Body of pancreas (tissue), 4 donors: ENCODE data around the gene HMX1. TPM values are rescaled to one million over a fixed set of nuclear protein-coding genes. Genes with fewer than 3 reads are reported as not detected.

Experiments used
- ATAC-seq: fragments of 150-250 bp; one replicate; pipeline ENCODE4 v1.9.1; 2016
- DNase-seq, 4 donors: peaks; one replicate each; pipeline ENCODE4 v3.0.0-alpha.2; 2019
- H3K27ac ChIP-seq, 4 donors: fragments of 200-600 bp; sonication (generic); 1 replicate in 3 of 4; 2 replicates in 1 of 4; pipeline versions ENCODE4 v1.5.1 to v1.6.1; 2016 to 2019; ENCODE audit warnings: mild to moderate bottlenecking in 1 of 4, mixed read lengths in 1 of 4, moderate library complexity in 1 of 4
- H3K27me3 ChIP-seq, 2 donors: fragments of 200-600 bp; sonication (generic); one replicate each; pipeline ENCODE4 v1.6.0; 2016; ENCODE audit warnings: mild to moderate bottlenecking in 1 of 2
- H3K36me3 ChIP-seq, 2 donors: fragments of 200-600 bp; sonication (generic); replicated peaks in 1 of 2; 2 replicates each; pipeline ENCODE4 v1.5.1; 2016; ENCODE audit warnings: low read depth in 2 of 2; ENCODE audit not compliant: insufficient read depth in 1 of 2
- H3K4me1 ChIP-seq: fragments of 200-600 bp; sonication (generic); one replicate; pipeline ENCODE4 v1.6.0; 2016
- H3K4me3 ChIP-seq, 2 donors: fragments of 200-600 bp; sonication (generic); 1 replicate in 1 of 2; 2 replicates in 1 of 2; pipeline ENCODE4 v1.5.1; 2016 to 2019
- H3K9me3 ChIP-seq, 3 donors: fragments of 200-600 bp; sonication (generic); 1 replicate in 2 of 3; 2 replicates in 1 of 3; pipeline ENCODE4 v1.5.1; 2016
- CTCF ChIP-seq, 7 experiments: fragments of 450-650 bp in 4 of 7; fragments of 200-600 bp in 3 of 7; sonication (generic) in 3 of 7; IDR thresholded peaks; one replicate each; pipeline ENCODE4 v1.5.1; 2016 to 2019; ENCODE audit warnings: antibody characterized with exemption in 7 of 7
- POLR2A ChIP-seq, 3 donors: fragments of 450-650 bp; IDR thresholded peaks; one replicate each; pipeline ENCODE4 v1.6.1; 2016; ENCODE audit warnings: antibody characterized with exemption in 3 of 3, mild to moderate bottlenecking in 2 of 3
- WGBS, 2 donors: methylation state at CpG; one replicate each; pipeline ENCODE4 v1.1.5; 2017; 5-methylcytosine and 5-hydroxymethylcytosine counted together
- intact Hi-C: fragments of 100-400 bp; cut with DNase I; formaldehyde crosslinking; loops from one replicate; pipeline ENCODE4 v1.15.1; 2023
- total RNA-seq, 2 donors: library from RNA; depleted of rRNA; stranded (reverse); fragments of >200 nt; gene quantifications; one replicate each; pipeline ENCODE4 v1.1.0, GENCODE V29; 2016

HMX1 gene
- total RNA-seq, 2 donors from 2014 or later: not detected

DNA sequence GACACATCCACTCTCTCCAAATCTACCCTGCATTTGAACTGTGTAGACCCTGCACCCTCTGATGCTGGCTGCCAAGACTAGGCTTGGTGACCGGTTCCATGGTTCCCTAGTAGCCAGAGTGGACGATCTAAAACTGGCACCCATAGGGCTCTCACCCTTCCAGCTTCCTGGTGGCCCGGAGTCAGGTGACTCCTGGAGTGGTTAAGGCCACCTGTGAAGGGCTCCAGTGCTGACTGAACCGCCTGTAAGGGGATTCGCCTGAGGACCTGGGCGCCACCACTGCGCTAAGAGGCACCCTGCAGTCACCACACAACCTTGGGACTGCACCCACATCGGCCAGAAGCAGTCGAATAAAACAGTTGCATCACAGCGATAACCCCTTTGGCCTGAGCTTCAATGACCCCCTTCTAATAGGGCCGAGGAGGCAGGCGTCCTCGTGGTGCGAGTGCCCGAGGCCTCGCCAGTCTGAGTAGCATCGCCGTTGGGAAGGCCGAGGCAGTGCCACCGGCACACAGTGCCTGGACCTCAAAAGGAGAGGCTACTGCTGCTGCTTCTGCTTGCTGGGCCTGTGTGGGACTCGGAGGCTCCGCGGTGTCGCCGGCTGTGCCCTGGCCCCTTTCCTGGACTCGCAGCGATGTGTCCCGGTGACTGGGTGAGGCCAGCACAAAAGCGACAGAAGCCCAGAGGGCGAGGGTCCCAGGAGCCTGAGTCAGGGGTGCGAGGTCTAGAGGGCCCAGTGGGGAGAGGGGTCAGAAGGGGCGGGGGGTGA, 6.5 kb downstream of the HMX1 start:
- 11 to 16% methylated on average over 5 to 32 of the region's 32 CpGs for WGBS, 2 donors
- intact Hi-C loops: no loop called here
- peaks cover 0 to 30% of the 10 kb centered on the region in 2 donors for H3K27me3 ChIP-seq

DNA sequence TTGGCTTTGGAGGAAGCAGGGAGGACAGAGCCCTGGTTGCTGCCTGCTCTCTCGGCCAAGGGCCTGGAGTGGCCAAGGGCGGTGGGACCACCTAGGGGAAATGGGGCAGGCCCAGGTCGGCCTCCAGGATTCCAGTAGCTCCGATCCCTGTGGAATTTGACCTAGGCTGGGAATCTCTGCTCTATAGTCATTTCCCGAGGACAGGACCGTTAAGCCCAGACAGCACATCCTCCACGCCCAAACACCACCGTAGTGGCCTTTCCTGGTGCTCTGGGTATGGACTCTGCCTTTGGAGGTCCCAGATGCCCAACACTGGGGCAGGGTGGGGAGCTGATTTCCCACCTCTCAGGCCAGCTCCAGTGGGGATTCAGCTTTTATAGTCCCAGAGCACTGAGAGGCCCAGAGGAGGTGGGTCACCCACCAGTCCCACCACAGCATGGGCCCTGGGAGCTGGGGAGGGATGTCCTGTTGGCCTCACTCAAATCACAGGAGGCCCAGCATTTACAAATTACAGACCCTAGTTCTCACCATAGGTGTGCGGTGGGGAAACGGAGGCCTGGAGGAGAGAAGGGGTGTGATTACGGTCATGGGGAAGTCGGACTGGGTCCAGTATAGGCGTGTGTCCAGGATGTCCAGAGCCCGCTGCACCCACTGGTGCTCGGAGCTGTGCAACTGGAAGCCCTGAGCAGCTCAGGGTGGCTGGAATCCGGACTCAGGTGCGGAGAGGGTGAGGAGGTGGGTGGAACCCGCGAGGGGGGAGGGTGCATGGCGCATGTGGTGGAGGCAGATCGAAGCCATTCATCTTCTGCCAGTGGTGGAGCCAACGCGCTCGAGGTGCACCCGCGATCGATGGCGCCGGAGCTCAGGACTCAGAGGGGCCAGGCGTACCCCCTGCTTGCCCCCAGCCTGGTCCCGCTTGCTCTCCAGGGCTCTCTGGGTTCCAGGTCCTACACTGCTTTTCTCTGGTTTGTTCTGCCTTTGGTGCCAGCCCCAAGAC, 7.7 kb downstream of the HMX1 start:
- H3K4me3 ChIP-seq: no peak overlapping the region
- H3K27me3 ChIP-seq: peaks cover 0 to 28% of the 10 kb centered on the region in 2 donors
- no peaks in the 10 kb centered on the region for H3K36me3 ChIP-seq
- ATAC-seq (no peak), DNase-seq (no peak)
- intact Hi-C loops: no loop called here
- no peak for TF ChIP-seq POLR2A (IDR thresholded peaks at IDR 0.05)
- TF ChIP-seq CTCF (IDR thresholded peaks at IDR 0.05): no peak
- no peaks in the 10 kb centered on the region for H3K9me3 ChIP-seq
- peaks cover 10% of the 10 kb centered on the region for H3K4me1 ChIP-seq
- WGBS, 2 donors: 5 to 8% methylated on average over 22 to 31 of the region's 31 CpGs
- no peak overlapping the region for H3K27ac ChIP-seq

More for the DNA sequence above, 6.5 kb downstream of the HMX1 start:
- H3K4me3 ChIP-seq: no peak overlapping the region
- H3K4me1 ChIP-seq: peaks cover 10% of the 10 kb centered on the region
- no peak for ATAC-seq
- TF ChIP-seq POLR2A (IDR thresholded peaks at IDR 0.05) (no peak), CTCF (IDR thresholded peaks at IDR 0.05) (no peak)
- no peaks in the 10 kb centered on the region for H3K36me3 ChIP-seq
- DNase-seq: no peak
- no peak overlapping the region for H3K27ac ChIP-seq
- no peaks in the 10 kb centered on the region for H3K9me3 ChIP-seq

DNA sequence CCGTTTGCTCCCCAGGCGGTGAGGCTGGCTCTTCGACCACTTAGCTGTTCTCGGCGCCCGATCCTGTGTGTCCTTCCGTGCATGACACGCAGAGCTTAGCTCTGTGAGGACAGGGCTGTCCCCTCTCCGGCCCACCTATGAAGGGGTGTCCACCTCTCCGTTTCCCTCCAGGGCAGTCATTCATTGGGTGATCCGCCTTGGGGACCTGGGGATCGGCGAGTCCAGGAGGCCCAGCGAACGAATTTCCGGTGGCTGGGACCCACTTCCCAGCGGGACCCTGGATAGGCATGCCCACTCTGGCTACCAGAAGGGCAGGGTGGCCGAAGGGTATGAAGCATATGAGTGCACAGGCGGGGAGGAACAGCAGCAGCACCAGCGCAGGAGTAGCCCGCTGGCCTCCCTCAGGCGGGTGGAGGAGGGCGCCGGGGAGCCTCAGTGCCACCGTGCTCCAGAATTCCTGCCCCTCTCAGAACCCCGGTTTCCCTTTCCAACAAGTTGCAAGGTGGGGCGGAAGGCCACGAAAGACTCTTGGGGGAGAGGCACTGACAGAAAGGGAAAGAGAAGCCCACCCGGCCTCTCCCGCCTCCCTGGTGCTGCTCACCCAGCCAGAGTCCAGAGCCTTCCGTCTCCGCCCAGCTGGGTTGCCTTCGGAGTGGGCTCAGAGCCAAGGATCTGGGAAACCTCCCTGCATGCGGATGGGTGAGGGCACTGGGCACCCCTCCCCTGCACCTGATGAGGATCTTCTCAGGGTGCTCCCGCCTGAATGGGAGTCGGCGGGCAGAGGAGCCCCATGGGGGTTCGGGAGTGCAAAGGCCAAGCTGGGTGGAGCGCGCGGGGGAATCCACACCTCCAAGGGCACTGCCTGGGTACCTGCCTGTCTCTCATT, 8.6 kb downstream of the HMX1 start:
- TF ChIP-seq CTCF (IDR thresholded peaks at IDR 0.05) (no peak), POLR2A (IDR thresholded peaks at IDR 0.05) (no peak)
- DNase-seq (peak in 1 of 4 donors; percentile 10), ATAC-seq (no peak)
- H3K36me3 ChIP-seq: no peaks in the 10 kb centered on the region
- peaks cover 0 to 31% of the 10 kb centered on the region in 2 donors for H3K27me3 ChIP-seq
- H3K4me3 ChIP-seq: no peak overlapping the region
- intact Hi-C loops: no loop called here
- WGBS, 2 donors: 3 to 4% methylated on average over 19 to 41 of the region's 41 CpGs
- no peaks in the 10 kb centered on the region for H3K9me3 ChIP-seq
- H3K4me1 ChIP-seq: peaks cover 15% of the 10 kb centered on the region
- no peak overlapping the region for H3K27ac ChIP-seq

GRCh38 chr4:8862334-8862733, 9.3 kb downstream of the HMX1 start:
- 3 to 9% methylated on average over 5 of the region's 5 CpGs for WGBS, 2 donors
- Histone ChIP-seq H3K36me3 (no peaks in the 10 kb centered on the region), H3K9me3 (no peaks in the 10 kb centered on the region), H3K27ac (no peak overlapping the region), H3K4me1 (peaks cover 22% of the 10 kb centered on the region), H3K27me3 (peaks cover 0 to 35% of the 10 kb centered on the region in 2 donors), H3K4me3 (no peak overlapping the region)
- intact Hi-C loops: no loop called here
- TF ChIP-seq CTCF (IDR thresholded peaks at IDR 0.05) (no peak), POLR2A (IDR thresholded peaks at IDR 0.05) (no peak)
- DNase-seq: no peak
- no peak for ATAC-seq
